ENCODE data around the gene POMP.

DNA sequence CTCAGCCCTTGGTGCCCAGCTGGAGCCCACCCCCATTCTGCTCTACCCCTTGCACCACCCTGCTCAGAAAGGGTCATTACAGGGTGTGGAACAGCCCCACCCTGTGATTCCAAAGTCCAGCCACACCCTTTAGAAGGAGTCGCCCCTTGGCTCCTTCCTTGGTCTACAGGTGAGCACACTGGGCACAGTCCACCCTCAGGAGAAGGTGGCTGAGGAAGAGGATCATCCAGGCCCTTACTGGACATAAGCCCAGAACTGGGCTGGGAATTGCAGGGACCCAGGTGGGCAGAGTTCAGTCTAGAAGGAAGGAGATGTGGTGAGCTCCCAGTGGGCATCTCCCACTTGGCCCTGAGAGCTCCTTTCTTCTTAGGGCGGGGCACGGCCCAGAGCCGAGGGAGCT, 51.2 kb downstream of the POMP start:
- TF ChIP-seq, protein P1, sequence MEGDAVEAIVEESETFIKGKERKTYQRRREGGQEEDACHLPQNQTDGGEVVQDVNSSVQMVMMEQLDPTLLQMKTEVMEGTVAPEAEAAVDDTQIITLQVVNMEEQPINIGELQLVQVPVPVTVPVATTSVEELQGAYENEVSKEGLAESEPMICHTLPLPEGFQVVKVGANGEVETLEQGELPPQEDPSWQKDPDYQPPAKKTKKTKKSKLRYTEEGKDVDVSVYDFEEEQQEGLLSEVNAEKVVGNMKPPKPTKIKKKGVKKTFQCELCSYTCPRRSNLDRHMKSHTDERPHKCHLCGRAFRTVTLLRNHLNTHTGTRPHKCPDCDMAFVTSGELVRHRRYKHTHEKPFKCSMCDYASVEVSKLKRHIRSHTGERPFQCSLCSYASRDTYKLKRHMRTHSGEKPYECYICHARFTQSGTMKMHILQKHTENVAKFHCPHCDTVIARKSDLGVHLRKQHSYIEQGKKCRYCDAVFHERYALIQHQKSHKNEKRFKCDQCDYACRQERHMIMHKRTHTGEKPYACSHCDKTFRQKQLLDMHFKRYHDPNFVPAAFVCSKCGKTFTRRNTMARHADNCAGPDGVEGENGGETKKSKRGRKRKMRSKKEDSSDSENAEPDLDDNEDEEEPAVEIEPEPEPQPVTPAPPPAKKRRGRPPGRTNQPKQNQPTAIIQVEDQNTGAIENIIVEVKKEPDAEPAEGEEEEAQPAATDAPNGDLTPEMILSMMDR (IDR thresholded peaks at IDR 0.05), result no peak
- TF ChIP-seq NFATC4 (CRISPR knock-in tag; IDR thresholded peaks at IDR 0.05), result no peak
- TF ChIP-seq JUN (CRISPR knock-in tag; IDR thresholded peaks at IDR 0.05), result no peak
- TF ChIP-seq ZNF263 (CRISPR knock-in tag; IDR thresholded peaks at IDR 0.05; ENCODE audit: low read depth), result no peak
- TF ChIP-seq, protein P2, sequence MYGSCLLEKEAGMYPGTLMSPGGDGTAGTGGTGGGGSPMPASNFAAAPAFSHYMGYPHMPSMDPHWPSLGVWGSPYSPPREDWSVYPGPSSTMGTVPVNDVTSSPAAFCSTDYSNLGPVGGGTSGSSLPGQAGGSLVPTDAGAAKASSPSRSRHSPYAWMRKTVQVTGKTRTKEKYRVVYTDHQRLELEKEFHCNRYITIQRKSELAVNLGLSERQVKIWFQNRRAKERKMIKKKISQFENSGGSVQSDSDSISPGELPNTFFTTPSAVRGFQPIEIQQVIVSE (CRISPR knock-in tag; IDR thresholded peaks at IDR 0.05; ENCODE audit: borderline replicate concordance), result no peak
- TF ChIP-seq, protein P3, sequence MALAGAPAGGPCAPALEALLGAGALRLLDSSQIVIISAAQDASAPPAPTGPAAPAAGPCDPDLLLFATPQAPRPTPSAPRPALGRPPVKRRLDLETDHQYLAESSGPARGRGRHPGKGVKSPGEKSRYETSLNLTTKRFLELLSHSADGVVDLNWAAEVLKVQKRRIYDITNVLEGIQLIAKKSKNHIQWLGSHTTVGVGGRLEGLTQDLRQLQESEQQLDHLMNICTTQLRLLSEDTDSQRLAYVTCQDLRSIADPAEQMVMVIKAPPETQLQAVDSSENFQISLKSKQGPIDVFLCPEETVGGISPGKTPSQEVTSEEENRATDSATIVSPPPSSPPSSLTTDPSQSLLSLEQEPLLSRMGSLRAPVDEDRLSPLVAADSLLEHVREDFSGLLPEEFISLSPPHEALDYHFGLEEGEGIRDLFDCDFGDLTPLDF (CRISPR knock-in tag; IDR thresholded peaks at IDR 0.05), result no peak
- no peak for TF ChIP-seq ESRRA (CRISPR knock-in tag; IDR thresholded peaks at IDR 0.05; ENCODE audit: borderline replicate concordance)
- no peak for TF ChIP-seq TEAD1 (CRISPR knock-in tag; IDR thresholded peaks at IDR 0.05)
- TF ChIP-seq TEAD4 (CRISPR knock-in tag; IDR thresholded peaks at IDR 0.05), result no peak
- no peak for TF ChIP-seq SMAD4 (CRISPR knock-in tag; IDR thresholded peaks at IDR 0.05)
